GM23338 (cell line): ENCODE data around the gene KLF7. TPM values are rescaled to one million over a fixed set of nuclear protein-coding genes. Genes with fewer than 3 reads are reported as not detected.

Source experiments
- ATAC-seq: fragments of 200-7000 bp; cut with Tn5 transposase; 3 replicates; pipeline ENCODE4 v1.9.1; 2020
- DNase-seq: peaks from one replicate; pipeline ENCODE4 v3.0.0-alpha.2; 2015; ENCODE audit warnings: low spot score
- H2AFZ ChIP-seq: fragments of 200-600 bp; sonication (generic); 2 replicates; pipeline ENCODE4 v1.8.0; 2016; ENCODE audit warnings: antibody characterized with exemption, mild to moderate bottlenecking, moderate library complexity
- H3F3A ChIP-seq: fragments of 200-600 bp; sonication (generic); replicated peaks from 2 replicates; pipeline ENCODE4 v1.8.0; 2017; ENCODE audit warnings: antibody characterized with exemption, mixed run types, low read depth
- H3K27ac ChIP-seq: fragments of 200-600 bp; sonication (generic); 2 replicates; pipeline ENCODE4 v1.6.1; 2016; ENCODE audit warnings: low read depth
- H3K27me3 ChIP-seq: fragments of 200-600 bp; sonication (generic); 2 replicates; pipeline ENCODE4 v1.8.0; 2016; ENCODE audit warnings: mild to moderate bottlenecking, mixed run types, moderate library complexity; ENCODE audit not compliant: insufficient read depth
- H3K36me3 ChIP-seq: fragments of 200-600 bp; sonication (generic); 2 replicates; pipeline ENCODE4 v1.8.0; 2016; ENCODE audit warnings: mild to moderate bottlenecking; ENCODE audit not compliant: insufficient read depth
- H3K4me1 ChIP-seq: fragments of 200-600 bp; sonication (generic); 2 replicates; pipeline ENCODE4 v1.8.0; 2016; ENCODE audit warnings: mild to moderate bottlenecking, moderate library complexity; ENCODE audit not compliant: insufficient read depth
- H3K4me2 ChIP-seq: fragments of 200-600 bp; sonication (generic); 2 replicates; pipeline ENCODE4 v1.7.1; 2017; ENCODE audit warnings: mixed run types
- H3K4me3 ChIP-seq: fragments of 200-600 bp; sonication (generic); 2 replicates; pipeline ENCODE4 v1.6.1; 2016; ENCODE audit warnings: mixed run types
- H3K79me2 ChIP-seq: fragments of 200-600 bp; sonication (generic); replicated peaks from 2 replicates; pipeline ENCODE4 v1.8.0; 2017; ENCODE audit warnings: mild to moderate bottlenecking; ENCODE audit not compliant: insufficient read depth
- H3K9me2 ChIP-seq: fragments of 200-600 bp; sonication (generic); 2 replicates; pipeline ENCODE4 v1.8.0; 2017; ENCODE audit not compliant: insufficient read depth
- H4K20me1 ChIP-seq: fragments of 200-600 bp; sonication (generic); replicated peaks from 2 replicates; pipeline ENCODE4 v1.8.0; 2017; ENCODE audit warnings: mild to moderate bottlenecking; ENCODE audit not compliant: insufficient read depth
- H3K27ac Mint-ChIP-seq: 2 replicates; pipeline ENCODE4 v1.8.0; 2020; ENCODE audit warnings: inconsistent platforms, mild to moderate bottlenecking, moderate library complexity, mixed read lengths
- H3K27me3 Mint-ChIP-seq: 3 replicates; pipeline ENCODE4 v1.8.0; 2022; ENCODE audit warnings: low read depth, mild to moderate bottlenecking, moderate library complexity, mixed read lengths, inconsistent platforms; ENCODE audit not compliant: insufficient read depth, poor library complexity
- H3K36me3 Mint-ChIP-seq: 3 replicates; pipeline ENCODE4 v1.8.0; 2021; ENCODE audit warnings: low read depth, mild to moderate bottlenecking, inconsistent platforms, moderate library complexity, mixed read lengths
- H3K4me1 Mint-ChIP-seq: 3 replicates; pipeline ENCODE4 v1.8.0; 2020; ENCODE audit warnings: mild to moderate bottlenecking, inconsistent platforms, mixed read lengths
- H3K4me3 Mint-ChIP-seq: 3 replicates; pipeline ENCODE4 v1.8.0; 2021; ENCODE audit warnings: moderate library complexity, mild to moderate bottlenecking, inconsistent platforms, mixed read lengths
- H3K9me3 Mint-ChIP-seq: 3 replicates; pipeline ENCODE4 v1.8.0; 2020; ENCODE audit warnings: moderate library complexity, mild to moderate bottlenecking, inconsistent platforms, mixed read lengths
- CREB1 ChIP-seq: fragments of 250-450 bp; sonication (Bioruptor Pico); IDR thresholded peaks from 2 replicates; pipeline ENCODE4 v1.5.0; 2020; ENCODE audit warnings: low read depth, mild to moderate bottlenecking, moderate library complexity
- EZH2phosphoT487 ChIP-seq: fragments of 200-600 bp; sonication (generic); IDR thresholded peaks from one replicate; pipeline ENCODE4 v1.8.1; 2018; ENCODE audit warnings: antibody characterized with exemption; ENCODE audit not compliant: unreplicated experiment
- POLR2AphosphoS5 ChIP-seq: IDR thresholded peaks from 2 replicates; pipeline ENCODE4 v1.6.1; 2016; ENCODE audit warnings: antibody characterized with exemption, low read depth
- polyA plus RNA-seq: library from polyadenylated mRNA; unstranded; fragments of >200 nt; fragmentation: Nextera tagmentation; extraction: Ambion mirVana; gene quantifications from 2 replicates; pipeline ENCODE4 v1.2.1, GENCODE V29; 2016
- total RNA-seq: library from RNA; depleted of rRNA; stranded (reverse); fragments of >200 nt; shearing (Covaris generic); gene quantifications from 2 replicates; pipeline ENCODE4 v1.2.3, GENCODE V29; 2014
- TF ChIP-seq, protein P1 (sequence below): fragments of 250-450 bp; sonication (Bioruptor Pico); IDR thresholded peaks from 2 replicates; pipeline ENCODE4 v1.5.0; 2020; ENCODE audit warnings: mild to moderate bottlenecking, moderate library complexity
- TF ChIP-seq, protein P2 (sequence below): IDR thresholded peaks from one replicate; pipeline ENCODE4 v1.6.1; 2018; ENCODE audit warnings: antibody characterized with exemption; ENCODE audit not compliant: unreplicated experiment

KLF7 gene
- total and polyA plus RNA-seq, 2 experiments from 2014 or later: 5.7 to 15.4 TPM

DNA sequence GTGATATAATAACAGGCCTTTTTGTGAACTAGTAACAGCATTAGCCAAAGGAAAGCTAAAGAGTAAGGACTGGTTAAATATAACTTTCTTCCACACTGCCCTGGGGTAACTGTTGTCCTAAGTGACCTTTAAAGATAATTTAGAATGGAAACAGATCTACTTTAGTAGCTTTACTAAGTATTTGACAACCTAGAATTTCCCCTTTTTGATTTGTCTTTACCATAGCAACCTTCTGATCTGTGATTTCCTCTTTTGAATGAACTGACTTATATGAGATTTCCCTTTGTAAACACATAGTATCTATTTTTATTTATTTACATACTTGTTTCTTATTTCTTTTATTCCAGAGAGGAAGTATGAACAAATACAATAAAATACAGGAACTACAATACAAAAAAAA lies 10.5 kb upstream of the KLF7 start:
- Mint-ChIP-seq H3K4me1 (no peaks in the 10 kb centered on the region; the same call in 2 of the 3 replicates), H3K27ac (no peak overlapping the region), H3K27me3 (no peaks in the 10 kb centered on the region), H3K4me3 (no peak overlapping the region), H3K9me3 (no peaks in the 10 kb centered on the region), H3K36me3 (no peaks in the 10 kb centered on the region; the same call in 2 of the 3 replicates)
- no peaks in the 10 kb centered on the region for H3K79me2 ChIP-seq
- no peaks in the 10 kb centered on the region for H3F3A ChIP-seq
- H3K36me3 ChIP-seq: no peaks in the 10 kb centered on the region
- no peaks in the 10 kb centered on the region for H4K20me1 ChIP-seq
- no peak overlapping the region for H2AFZ ChIP-seq
- ATAC-seq: no peak
- no peak for DNase-seq
- H3K4me3 ChIP-seq: no peak overlapping the region
- H3K27ac ChIP-seq: no peak overlapping the region
- H3K9me2 ChIP-seq: no peaks in the 10 kb centered on the region
- H3K27me3 ChIP-seq: no peaks in the 10 kb centered on the region
- TF ChIP-seq, protein P1, sequence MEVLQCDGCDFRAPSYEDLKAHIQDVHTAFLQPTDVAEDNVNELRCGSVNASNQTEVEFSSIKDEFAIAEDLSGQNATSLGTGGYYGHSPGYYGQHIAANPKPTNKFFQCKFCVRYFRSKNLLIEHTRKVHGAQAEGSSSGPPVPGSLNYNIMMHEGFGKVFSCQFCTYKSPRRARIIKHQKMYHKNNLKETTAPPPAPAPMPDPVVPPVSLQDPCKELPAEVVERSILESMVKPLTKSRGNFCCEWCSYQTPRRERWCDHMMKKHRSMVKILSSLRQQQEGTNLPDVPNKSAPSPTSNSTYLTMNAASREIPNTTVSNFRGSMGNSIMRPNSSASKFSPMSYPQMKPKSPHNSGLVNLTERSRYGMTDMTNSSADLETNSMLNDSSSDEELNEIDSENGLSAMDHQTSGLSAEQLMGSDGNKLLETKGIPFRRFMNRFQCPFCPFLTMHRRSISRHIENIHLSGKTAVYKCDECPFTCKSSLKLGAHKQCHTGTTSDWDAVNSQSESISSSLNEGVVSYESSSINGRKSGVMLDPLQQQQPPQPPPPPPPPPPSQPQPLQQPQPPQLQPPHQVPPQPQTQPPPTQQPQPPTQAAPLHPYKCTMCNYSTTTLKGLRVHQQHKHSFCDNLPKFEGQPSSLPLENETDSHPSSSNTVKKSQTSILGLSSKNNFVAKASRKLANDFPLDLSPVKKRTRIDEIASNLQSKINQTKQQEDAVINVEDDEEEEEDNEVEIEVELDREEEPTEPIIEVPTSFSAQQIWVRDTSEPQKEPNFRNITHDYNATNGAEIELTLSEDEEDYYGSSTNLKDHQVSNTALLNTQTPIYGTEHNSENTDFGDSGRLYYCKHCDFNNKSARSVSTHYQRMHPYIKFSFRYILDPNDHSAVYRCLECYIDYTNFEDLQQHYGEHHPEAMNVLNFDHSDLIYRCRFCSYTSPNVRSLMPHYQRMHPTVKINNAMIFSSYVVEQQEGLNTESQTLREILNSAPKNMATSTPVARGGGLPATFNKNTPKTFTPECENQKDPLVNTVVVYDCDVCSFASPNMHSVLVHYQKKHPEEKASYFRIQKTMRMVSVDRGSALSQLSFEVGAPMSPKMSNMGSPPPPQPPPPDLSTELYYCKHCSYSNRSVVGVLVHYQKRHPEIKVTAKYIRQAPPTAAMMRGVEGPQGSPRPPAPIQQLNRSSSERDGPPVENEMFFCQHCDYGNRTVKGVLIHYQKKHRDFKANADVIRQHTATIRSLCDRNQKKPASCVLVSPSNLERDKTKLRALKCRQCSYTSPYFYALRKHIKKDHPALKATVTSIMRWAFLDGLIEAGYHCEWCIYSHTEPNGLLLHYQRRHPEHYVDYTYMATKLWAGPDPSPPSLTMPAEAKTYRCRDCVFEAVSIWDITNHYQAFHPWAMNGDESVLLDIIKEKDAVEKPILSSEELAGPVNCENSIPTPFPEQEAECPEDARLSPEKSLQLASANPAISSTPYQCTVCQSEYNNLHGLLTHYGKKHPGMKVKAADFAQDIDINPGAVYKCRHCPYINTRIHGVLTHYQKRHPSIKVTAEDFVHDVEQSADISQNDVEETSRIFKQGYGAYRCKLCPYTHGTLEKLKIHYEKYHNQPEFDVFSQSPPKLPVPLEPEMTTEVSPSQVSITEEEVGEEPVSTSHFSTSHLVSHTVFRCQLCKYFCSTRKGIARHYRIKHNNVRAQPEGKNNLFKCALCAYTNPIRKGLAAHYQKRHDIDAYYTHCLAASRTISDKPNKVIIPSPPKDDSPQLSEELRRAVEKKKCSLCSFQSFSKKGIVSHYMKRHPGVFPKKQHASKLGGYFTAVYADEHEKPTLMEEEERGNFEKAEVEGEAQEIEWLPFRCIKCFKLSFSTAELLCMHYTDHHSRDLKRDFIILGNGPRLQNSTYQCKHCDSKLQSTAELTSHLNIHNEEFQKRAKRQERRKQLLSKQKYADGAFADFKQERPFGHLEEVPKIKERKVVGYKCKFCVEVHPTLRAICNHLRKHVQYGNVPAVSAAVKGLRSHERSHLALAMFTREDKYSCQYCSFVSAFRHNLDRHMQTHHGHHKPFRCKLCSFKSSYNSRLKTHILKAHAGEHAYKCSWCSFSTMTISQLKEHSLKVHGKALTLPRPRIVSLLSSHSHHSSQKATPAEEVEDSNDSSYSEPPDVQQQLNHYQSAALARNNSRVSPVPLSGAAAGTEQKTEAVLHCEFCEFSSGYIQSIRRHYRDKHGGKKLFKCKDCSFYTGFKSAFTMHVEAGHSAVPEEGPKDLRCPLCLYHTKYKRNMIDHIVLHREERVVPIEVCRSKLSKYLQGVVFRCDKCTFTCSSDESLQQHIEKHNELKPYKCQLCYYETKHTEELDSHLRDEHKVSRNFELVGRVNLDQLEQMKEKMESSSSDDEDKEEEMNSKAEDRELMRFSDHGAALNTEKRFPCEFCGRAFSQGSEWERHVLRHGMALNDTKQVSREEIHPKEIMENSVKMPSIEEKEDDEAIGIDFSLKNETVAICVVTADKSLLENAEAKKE (CRISPR knock-in tag): no peak
- TF ChIP-seq CREB1 (no peak), EZH2phosphoT487 (no peak)
- no peaks in the 10 kb centered on the region for H3K4me1 ChIP-seq
- H3K4me2 ChIP-seq: no peak overlapping the region

DNA sequence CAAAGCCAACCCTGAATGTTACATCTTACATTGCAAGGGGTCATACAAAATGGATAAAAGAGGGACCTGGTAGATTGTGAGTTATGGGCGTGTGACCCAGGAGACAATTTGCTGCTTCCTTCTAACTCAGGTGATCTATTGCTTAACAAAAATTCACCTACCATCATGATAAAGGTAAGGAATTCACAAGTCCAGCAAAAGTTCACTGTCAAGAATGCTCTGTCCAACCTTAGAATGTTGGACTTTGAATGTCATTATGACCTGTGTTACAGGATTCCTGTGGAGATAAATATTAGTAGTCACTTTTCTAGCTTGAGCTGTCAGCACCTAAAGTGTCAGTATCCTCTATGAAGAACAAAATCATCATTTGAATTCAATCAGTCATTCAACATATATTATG lies 7.9 kb upstream of the KLF7 start:
- H3K27me3 ChIP-seq: no peaks in the 10 kb centered on the region
- H2AFZ ChIP-seq: no peak overlapping the region
- ATAC-seq (no peak), DNase-seq (no peak)
- no peaks in the 10 kb centered on the region for H3K79me2 ChIP-seq
- Mint-ChIP-seq H3K4me1 (peaks cover 3% of the 10 kb centered on the region), H3K36me3 (no peaks in the 10 kb centered on the region; the same call in 2 of the 3 replicates), H3K9me3 (no peaks in the 10 kb centered on the region), H3K4me3 (no peak overlapping the region), H3K27me3 (no peaks in the 10 kb centered on the region), H3K27ac (no peak overlapping the region)
- no peaks in the 10 kb centered on the region for H4K20me1 ChIP-seq
- no peaks in the 10 kb centered on the region for H3K4me1 ChIP-seq
- no peak overlapping the region for H3K4me3 ChIP-seq
- no peaks in the 10 kb centered on the region for H3K36me3 ChIP-seq
- H3K4me2 ChIP-seq: no peak overlapping the region
- TF ChIP-seq CREB1 (no peak), POLR2AphosphoS5 (no peak)
- TF ChIP-seq, protein P2, sequence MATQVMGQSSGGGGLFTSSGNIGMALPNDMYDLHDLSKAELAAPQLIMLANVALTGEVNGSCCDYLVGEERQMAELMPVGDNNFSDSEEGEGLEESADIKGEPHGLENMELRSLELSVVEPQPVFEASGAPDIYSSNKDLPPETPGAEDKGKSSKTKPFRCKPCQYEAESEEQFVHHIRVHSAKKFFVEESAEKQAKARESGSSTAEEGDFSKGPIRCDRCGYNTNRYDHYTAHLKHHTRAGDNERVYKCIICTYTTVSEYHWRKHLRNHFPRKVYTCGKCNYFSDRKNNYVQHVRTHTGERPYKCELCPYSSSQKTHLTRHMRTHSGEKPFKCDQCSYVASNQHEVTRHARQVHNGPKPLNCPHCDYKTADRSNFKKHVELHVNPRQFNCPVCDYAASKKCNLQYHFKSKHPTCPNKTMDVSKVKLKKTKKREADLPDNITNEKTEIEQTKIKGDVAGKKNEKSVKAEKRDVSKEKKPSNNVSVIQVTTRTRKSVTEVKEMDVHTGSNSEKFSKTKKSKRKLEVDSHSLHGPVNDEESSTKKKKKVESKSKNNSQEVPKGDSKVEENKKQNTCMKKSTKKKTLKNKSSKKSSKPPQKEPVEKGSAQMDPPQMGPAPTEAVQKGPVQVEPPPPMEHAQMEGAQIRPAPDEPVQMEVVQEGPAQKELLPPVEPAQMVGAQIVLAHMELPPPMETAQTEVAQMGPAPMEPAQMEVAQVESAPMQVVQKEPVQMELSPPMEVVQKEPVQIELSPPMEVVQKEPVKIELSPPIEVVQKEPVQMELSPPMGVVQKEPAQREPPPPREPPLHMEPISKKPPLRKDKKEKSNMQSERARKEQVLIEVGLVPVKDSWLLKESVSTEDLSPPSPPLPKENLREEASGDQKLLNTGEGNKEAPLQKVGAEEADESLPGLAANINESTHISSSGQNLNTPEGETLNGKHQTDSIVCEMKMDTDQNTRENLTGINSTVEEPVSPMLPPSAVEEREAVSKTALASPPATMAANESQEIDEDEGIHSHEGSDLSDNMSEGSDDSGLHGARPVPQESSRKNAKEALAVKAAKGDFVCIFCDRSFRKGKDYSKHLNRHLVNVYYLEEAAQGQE: no peak
- H3K27ac ChIP-seq: no peak overlapping the region
- H3F3A ChIP-seq: no peaks in the 10 kb centered on the region
- no peaks in the 10 kb centered on the region for H3K9me2 ChIP-seq
